Common myeloid progenitor, CD34-positive (primary cell): ENCODE results near the gene FBF1.
"Not testable (repeated sequence)": the region's sequence is repeated elsewhere in the genome, so short reads cannot be mapped to it uniquely, and the experiment has no call there.

Source experiments
- CTCF ChIA-PET: fragments of 350-600 bp; sonication (Branson Sonifier 250); formaldehyde crosslinking; loops from one replicate; lab custom pipeline; 2021; ENCODE audit warnings: antibody characterized with exemption; lab: Charles Lee
- POLR2A ChIA-PET: fragments of 350-600 bp; sonication (Branson Sonifier 250); formaldehyde crosslinking; loops from one replicate; lab custom pipeline; 2021; ENCODE audit warnings: antibody characterized with exemption; lab: Charles Lee
- DNase-seq, 3 donors: peaks; one replicate each; pipeline versions ENCODE4 v3.0.0 to v3.0.0-alpha.2; 2013
- H3K27ac ChIP-seq, 2 experiments: 1 replicate in 1 of 2; 2 replicates in 1 of 2; pipeline ENCODE4 v1.7.0; 2013; ENCODE audit warnings: inconsistent platforms in 2 of 2, low read length in 2 of 2, mild to moderate bottlenecking in 2 of 2, low read depth in 1 of 2, moderate library complexity in 1 of 2; ENCODE audit not compliant: severe bottlenecking in 2 of 2, insufficient read depth in 1 of 2, poor library complexity in 1 of 2
- H3K27me3 ChIP-seq, 5 experiments: replicated peaks in 2 of 5; 1 replicate in 3 of 5; 2 replicates in 2 of 5; pipeline versions ENCODE4 v1.6.1 to v1.7.0; 2013; ENCODE audit warnings: low read length in 4 of 5, mild to moderate bottlenecking in 2 of 5, moderate library complexity in 2 of 5, inconsistent platforms in 1 of 5; ENCODE audit not compliant: insufficient read depth in 5 of 5, control insufficient read depth in 4 of 5
- H3K36me3 ChIP-seq, 4 experiments: 1 replicate in 2 of 4; 2 replicates in 2 of 4; pipeline versions ENCODE4 v1.6.1 to v1.7.0; 2013; ENCODE audit warnings: low read length in 3 of 4, control low read depth in 1 of 4, mild to moderate bottlenecking in 1 of 4; ENCODE audit not compliant: control insufficient read depth in 4 of 4, insufficient read depth in 4 of 4
- H3K4me1 ChIP-seq, 4 experiments: 1 replicate in 3 of 4; 2 replicates in 1 of 4; pipeline versions ENCODE4 v1.6.1 to v1.7.1; 2013; ENCODE audit warnings: low read length in 3 of 4, mild to moderate bottlenecking in 3 of 4, control low read depth in 1 of 4, inconsistent platforms in 1 of 4, moderate library complexity in 1 of 4; ENCODE audit not compliant: control insufficient read depth in 4 of 4, insufficient read depth in 4 of 4; ENCODE audit errors: control extremely low read depth in 1 of 4
- H3K4me3 ChIP-seq, 7 experiments: 1 replicate in 4 of 7; 2 replicates in 3 of 7; pipeline versions ENCODE4 v1.5.1 to v1.7.0; 2013; ENCODE audit warnings: mild to moderate bottlenecking in 7 of 7, low read length in 6 of 7, moderate library complexity in 6 of 7, inconsistent platforms in 2 of 7, low read depth in 2 of 7, control low read depth in 1 of 7; ENCODE audit not compliant: insufficient read depth in 4 of 7, control insufficient read depth in 1 of 7; ENCODE audit errors: extremely low read depth in 1 of 7
- H3K9me3 ChIP-seq, 5 experiments: 1 replicate in 4 of 5; 2 replicates in 1 of 5; pipeline versions ENCODE4 v1.6.1 to v1.7.1; 2013; ENCODE audit warnings: low read length in 4 of 5, mild to moderate bottlenecking in 2 of 5, inconsistent platforms in 1 of 5, low read depth in 1 of 5, moderate library complexity in 1 of 5; ENCODE audit not compliant: control insufficient read depth in 4 of 5, insufficient read depth in 2 of 5; ENCODE audit errors: control extremely low read depth in 1 of 5
- WGBS: methylation state at CpG from one replicate; pipeline ENCODE4 v1.1.5; 2013; ENCODE audit not compliant: insufficient coverage; 5-methylcytosine and 5-hydroxymethylcytosine counted together

The FBF1 gene

DNA sequence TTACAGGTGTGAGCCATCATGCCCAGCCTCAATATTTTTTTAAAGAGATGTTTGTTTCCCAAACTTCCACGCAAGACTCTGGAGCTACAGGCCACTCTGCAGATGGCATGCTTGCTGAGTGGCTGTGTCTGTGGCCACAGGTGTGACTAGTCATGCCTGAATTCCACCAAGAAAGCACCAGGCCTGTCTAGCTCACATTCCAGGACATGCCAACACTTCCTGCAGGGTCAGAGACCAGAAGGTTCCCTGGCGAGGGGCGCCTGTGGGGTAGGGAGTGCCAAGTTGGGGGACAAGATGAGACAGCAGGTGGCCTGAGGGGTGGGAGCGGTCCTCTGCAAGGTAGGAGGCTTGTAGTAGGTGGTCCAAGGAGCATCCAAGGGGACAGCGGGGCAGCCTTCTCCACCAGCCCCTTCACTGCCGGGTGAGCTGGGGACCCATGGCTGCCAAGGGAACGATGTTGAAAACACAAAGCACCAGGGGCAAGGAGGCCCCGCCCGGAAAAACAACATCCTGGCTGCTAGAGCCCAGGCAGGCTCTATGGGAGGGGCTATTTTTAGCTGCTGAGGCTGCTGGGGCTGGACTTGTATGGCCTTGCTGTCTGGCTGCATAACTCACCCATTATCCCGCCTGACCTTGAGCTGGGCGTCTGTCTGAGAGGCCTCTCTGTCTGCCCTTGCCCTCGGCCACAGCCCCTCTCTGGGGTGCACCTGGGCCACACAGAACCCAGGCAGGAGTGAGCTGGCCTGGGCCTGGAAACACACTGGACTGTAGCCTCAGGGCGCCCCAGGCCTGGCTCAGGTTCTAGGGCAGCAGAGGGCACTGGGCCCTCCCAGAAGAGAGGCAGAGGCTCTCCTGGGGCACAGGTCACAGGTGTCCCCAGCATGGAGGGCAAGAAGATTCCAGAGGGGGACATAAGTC lies 68.1 kb downstream of the FBF1 start:
- peak; percentile 45 to 77 (median 76) for DNase-seq
- no peaks in the 10 kb centered on the region for H3K27me3 ChIP-seq
- peaks cover 0 to 16% (median 7%) of the 10 kb centered on the region in 4 experiments for H3K36me3 ChIP-seq
- H3K4me1 ChIP-seq = peaks cover 0 to 49% (median 40%) of the 10 kb centered on the region in 4 experiments
- ChIA-PET POLR2A (interaction anchor here (1.1 to 1.5 kb wide), 2 partner anchors 15 to 17 kb away, joined by 3 to 6 read pairs; partner anchors contain the start of gene WBP2), CTCF (interaction anchor here (0.9 to 13.2 kb wide), 9 partner anchors 8 to 116 kb away, joined by 3 to 214 read pairs (median 3); partner anchors contain the start of genes TRIM65 and WBP2)
- peak overlapping the region; percentile 79 to 80 for H3K27ac ChIP-seq
- H3K9me3 ChIP-seq = no peaks in the 10 kb centered on the region
- H3K4me3 ChIP-seq = peak overlapping the region in 3 of 7 experiments; percentile 6 to 45 (median 32)
- 49% methylated on average over 7 of the region's 13 CpGs for WGBS

DNA sequence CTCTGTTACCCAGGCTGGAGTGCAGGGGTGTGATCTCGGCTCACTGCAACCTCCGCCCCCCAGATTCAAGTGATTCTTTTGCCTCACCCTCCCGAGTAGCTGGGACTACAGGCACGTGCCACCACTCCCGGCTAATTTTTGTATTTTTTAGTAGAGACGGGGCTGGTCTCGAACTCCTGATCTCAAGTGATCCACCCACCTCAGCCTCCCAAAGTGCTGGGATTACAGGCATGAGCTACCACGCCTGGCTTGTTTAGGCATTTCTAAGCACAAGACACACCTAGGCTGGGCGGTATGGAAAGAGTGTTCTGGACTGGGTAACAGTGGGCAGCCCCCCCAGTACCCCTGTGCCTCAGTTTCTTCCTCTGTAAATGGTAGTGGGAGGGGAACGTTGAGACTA lies 70.6 kb downstream of the FBF1 start:
- CTCF ChIA-PET = interaction anchor here (0.6 kb wide), 1 partner anchor 26 kb away, joined by 3 read pairs; no protein-coding TSS in a partner anchor
- not testable (repeated sequence) for H3K4me3 ChIP-seq

DNA sequence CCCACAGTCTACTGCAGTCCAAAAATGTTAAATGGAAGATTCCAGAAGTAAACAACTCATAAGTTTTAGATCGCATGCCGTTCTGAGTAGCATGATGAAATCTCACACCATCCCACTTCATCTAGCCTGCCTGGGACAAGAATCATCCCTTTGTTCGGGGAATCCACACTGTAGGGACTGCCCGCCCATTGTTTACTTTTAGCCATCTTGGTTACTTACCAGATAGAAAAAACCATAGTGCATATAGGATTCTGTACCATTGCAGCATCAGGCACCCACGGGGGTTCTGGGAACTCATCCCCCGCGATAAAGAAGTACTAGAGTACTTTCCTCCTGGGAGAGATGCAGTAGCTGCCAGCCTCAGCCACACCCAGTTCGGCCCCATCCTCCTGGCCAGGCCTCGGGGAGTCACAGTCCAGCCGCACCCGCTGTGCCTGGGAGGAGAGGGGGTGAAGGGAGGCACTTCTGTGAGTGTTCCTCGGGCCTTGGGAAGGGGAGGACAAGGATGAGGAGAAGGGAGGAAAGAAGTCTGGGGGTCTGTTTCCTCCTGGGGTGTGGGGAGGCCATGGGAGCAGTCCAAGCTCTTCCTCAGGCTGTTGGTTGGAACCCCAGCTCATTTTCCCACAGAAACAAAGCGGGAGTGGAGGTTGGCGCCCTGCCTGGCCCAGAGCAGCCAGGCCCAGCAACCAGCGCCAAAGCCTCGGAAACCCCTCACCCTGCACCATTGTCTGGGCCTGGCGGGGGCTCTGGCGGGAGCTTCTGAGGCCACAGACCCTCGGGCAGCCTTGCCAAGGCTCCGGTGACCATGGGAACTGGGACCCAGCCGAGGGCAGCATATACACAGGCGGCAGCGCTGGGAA lies 71.3 kb downstream of the FBF1 start:
- peaks cover 0 to 9% (median 4%) of the 10 kb centered on the region in 4 experiments for H3K36me3 ChIP-seq
- ChIA-PET CTCF (interaction anchor here (0.6 kb wide), 1 partner anchor 26 kb away, joined by 3 read pairs; no protein-coding TSS in a partner anchor), POLR2A (no interaction called here)
- H3K4me1 ChIP-seq = peaks cover 1 to 27% (median 21%) of the 10 kb centered on the region in 4 experiments
- H3K27ac ChIP-seq = no peak overlapping the region
- WGBS = 90% methylated on average over 13 of the region's 23 CpGs
- no peaks in the 10 kb centered on the region for H3K27me3 ChIP-seq
- no peaks in the 10 kb centered on the region for H3K9me3 ChIP-seq
- no peak overlapping the region for H3K4me3 ChIP-seq
- no peak for DNase-seq

More for the DNA sequence above, 70.6 kb downstream of the FBF1 start:
- H3K4me1 ChIP-seq = peaks cover 0 to 27% (median 18%) of the 10 kb centered on the region in 4 experiments
- H3K9me3 ChIP-seq, DNase-seq, H3K27me3 ChIP-seq, POLR2A ChIA-PET, H3K27ac ChIP-seq: not testable (repeated sequence)
- 96% methylated on average over 8 of the region's 10 CpGs for WGBS
- H3K36me3 ChIP-seq = peaks cover 0 to 14% (median 7%) of the 10 kb centered on the region in 4 experiments

DNA sequence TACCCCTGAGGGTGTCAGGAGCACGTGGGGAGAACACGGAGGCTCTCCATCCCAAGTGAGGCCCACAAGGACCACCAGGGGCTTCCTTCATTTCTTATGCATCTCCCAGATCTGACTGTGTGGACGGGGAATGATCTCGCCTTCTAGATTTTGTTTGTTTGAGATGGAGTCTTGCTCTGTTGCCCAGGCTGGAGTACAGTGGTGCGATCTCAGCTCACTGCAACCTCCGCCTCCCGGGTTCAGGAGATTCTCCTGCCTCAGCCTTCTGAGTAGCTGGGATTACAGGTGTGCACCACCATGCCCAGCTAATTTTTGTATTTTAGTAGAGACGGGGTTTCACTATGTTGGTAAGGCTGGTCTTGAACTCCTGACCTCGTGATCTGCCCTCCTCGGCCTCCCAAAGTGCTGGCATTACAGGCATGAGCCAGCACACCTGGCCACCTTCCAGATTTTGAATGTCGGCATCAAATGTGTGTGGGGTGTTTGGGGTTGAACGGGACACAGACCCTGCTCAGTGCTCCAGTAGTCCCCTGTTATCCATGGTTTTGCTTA lies 72.0 kb downstream of the FBF1 start:
- CTCF ChIA-PET = interaction anchor here (0.8 kb wide), 1 partner anchor 9 kb away, joined by 3 read pairs; no protein-coding TSS in a partner anchor
- POLR2A ChIA-PET, H3K36me3 ChIP-seq, H3K9me3 ChIP-seq, H3K27me3 ChIP-seq, H3K4me3 ChIP-seq, H3K27ac ChIP-seq, DNase-seq: not testable (repeated sequence)
- H3K4me1 ChIP-seq = peaks cover 7 to 33% (median 27%) of the 10 kb centered on the region in 4 experiments
- WGBS = 100% methylated on average over 7 of the region's 12 CpGs

DNA sequence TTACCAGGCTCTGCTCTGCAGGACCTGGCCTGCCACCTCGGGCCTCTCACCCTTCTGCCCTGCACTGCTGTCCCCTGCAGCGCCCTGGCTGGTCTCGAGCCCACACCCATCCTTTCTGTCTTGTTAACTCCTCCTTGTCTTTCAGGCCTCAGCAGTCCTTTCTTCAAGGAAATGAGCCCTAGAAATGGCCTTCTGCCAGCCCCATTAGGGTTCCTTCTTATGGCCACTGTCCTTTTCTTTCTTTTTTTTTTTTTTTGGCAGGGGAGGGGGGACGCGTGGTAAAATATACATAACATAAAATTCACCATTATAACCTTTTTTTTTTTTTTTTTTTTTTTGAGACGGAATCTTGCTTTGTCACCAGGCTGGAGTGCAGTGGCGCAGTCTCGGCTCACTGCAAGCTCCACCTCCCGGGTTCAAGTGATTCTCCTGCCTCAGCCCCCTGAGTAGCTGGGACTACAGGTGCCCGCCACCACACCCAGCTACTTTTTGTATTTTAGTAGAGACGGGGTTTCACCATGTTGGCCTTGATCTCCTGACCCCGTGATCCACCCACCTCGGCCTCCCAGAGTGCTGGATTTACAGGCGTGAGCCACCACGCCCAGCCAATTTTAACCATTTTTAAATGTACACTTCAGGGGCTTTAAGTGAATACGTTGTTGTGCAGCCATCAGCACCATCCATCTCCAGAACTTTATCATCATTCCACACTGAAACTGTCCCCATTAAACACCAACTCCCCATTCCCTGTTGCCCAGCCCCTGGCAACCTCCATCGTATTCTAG lies 75.2 kb downstream of the FBF1 start:
- ChIA-PET CTCF (interaction anchor here (1.4 to 12.6 kb wide), 3 partner anchors 12 to 29 kb away, joined by 5 to 214 read pairs (median 7); partner anchors contain the start of gene TRIM47), POLR2A (interaction anchor here (0.7 kb wide), 1 partner anchor 38 kb away, joined by 4 read pairs; no protein-coding TSS in a partner anchor)
- WGBS = 90% methylated on average over 10 of the region's 17 CpGs
- H3K9me3 ChIP-seq, H3K27me3 ChIP-seq, H3K27ac ChIP-seq, H3K36me3 ChIP-seq, DNase-seq, H3K4me3 ChIP-seq: not testable (repeated sequence)
- peaks cover 7 to 30% (median 23%) of the 10 kb centered on the region in 4 experiments for H3K4me1 ChIP-seq

DNA sequence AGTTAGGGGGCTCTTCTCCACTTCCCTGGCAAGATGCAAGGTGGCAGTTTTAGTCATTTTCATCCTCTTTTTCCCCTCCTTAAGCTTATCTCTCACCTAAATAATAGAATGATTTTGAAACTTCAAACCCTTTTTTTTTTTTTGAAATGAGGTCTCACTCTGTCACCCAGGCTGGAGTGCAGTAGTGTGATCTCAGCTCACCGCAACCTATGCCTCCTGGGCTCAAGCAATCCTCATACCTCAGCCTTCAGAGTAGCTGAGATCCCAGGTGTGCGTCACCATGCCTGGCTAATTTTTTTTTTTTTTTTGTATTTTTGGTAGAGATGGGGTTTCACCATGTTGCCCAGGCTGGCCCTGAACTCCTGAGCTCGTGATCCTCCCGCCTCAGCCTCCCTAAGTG lies 76.0 kb downstream of the FBF1 start:
- ChIA-PET CTCF (interaction anchor here (1.2 to 12.6 kb wide), 4 partner anchors 9 to 30 kb away, joined by 5 to 214 read pairs (median 6); partner anchors contain the start of gene TRIM47), POLR2A (interaction anchor here (0.7 kb wide), 1 partner anchor 37 kb away, joined by 4 read pairs; no protein-coding TSS in a partner anchor)
- H3K9me3 ChIP-seq, H3K36me3 ChIP-seq, H3K27ac ChIP-seq, H3K27me3 ChIP-seq, DNase-seq: not testable (repeated sequence)
- WGBS = 100% methylated on average over 2 of the region's 4 CpGs
- Histone ChIP-seq H3K4me3 (peak overlapping the region in 1 of 7 experiments; percentile 19), H3K4me1 (peaks cover 7 to 32% (median 25%) of the 10 kb centered on the region in 4 experiments)
